Left lung (tissue), 10 donors: ENCODE results near the gene CACNA2D3. TPM values are rescaled to one million over a fixed set of nuclear protein-coding genes. Genes with fewer than 3 reads are reported as not detected.

Source experiments
- ATAC-seq: fragments of 200-7000 bp; cut with Tn5 transposase; one replicate; pipeline ENCODE4 v1.9.1; 2020; ENCODE audit warnings: moderate library complexity
- DNase-seq, 4 donors: peaks; one replicate each; pipeline ENCODE4 v3.0.0-alpha.2; 2013 to 2020
- H3K27ac ChIP-seq, 2 donors: fragments of 200-600 bp; sonication (generic) in 1 of 2; one replicate each; pipeline versions ENCODE4 v1.5.0 to v1.8.0; 2020 to 2021
- H3K27me3 ChIP-seq, 2 donors: fragments of 200-600 bp; sonication (generic) in 1 of 2; one replicate each; pipeline versions ENCODE4 v1.5.0 to v1.8.0; 2020 to 2021
- H3K36me3 ChIP-seq, 2 donors: fragments of 200-600 bp; sonication (generic) in 1 of 2; one replicate each; pipeline versions ENCODE4 v1.5.0 to v1.8.0; 2020 to 2021
- H3K4me1 ChIP-seq, 2 donors: fragments of 200-600 bp; one replicate each; pipeline ENCODE4 v1.8.0; 2021
- H3K4me3 ChIP-seq, 2 donors: fragments of 200-600 bp; sonication (generic) in 1 of 2; one replicate each; pipeline versions ENCODE4 v1.5.0 to v1.8.0; 2020 to 2021; ENCODE audit warnings: mild to moderate bottlenecking in 1 of 2
- H3K9me3 ChIP-seq, 2 donors: fragments of 200-600 bp; sonication (generic) in 1 of 2; one replicate each; pipeline versions ENCODE4 v1.5.0 to v1.8.0; 2020 to 2021
- intact Hi-C, 2 donors: fragments of 100-400 bp; cut with DNase I; formaldehyde crosslinking; loops; one replicate each; pipeline versions ENCODE4 v1.11.2 to v1.14.2; 2022
- polyA plus RNA-seq, 6 donors: library from polyadenylated mRNA; unstranded; fragments of 120-200 nt; gene quantifications; one replicate each; pipeline ENCODE4 v1.2.1, GENCODE V29; 2013; ENCODE audit not compliant: insufficient read length in 6 of 6
- total RNA-seq, 2 donors: library from RNA; stranded (reverse); fragmentation: NEBNext Ultra II Directional; extraction: Animal tissue kit (Norgen Biotek cat#: 25700); gene quantifications; one replicate each; pipeline ENCODE4 v1.2.1, GENCODE V29; 2021
- TF ChIP-seq, protein P1 (sequence below), 2 donors: fragments of 200-600 bp; sonication (generic) in 1 of 2; IDR thresholded peaks; one replicate each; pipeline versions ENCODE4 v1.5.0 to v1.8.0; 2021; ENCODE audit warnings: antibody characterized with exemption in 2 of 2
- donor health status: DM: no; HTN: yes; CAD: no.
- donor health status: DM: no; HTN: no; CAD: no.

CACNA2D3 gene
- total and polyA plus RNA-seq, 8 donors, result 1.1 to 2.7 (median 1.5) TPM

DNA sequence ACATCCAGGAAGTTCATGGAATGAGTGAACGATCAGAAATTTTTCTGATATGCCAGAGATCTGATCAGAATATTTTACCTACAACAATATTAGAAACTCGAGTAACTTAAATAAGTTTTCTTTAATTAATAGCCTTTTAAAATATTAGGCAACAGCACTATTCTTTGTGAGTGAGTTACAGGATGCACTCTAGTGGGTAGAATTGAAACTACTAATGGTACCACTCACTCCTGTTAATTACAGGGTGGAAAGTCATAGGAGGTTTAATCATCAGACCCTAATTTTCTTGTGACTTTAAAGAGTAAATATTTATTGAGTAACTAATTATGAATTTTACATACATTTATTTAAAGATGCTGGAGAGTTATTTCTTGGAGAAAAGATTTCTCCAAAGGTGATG, 217.3 kb downstream of the CACNA2D3 start:
- ATAC-seq (no peak), DNase-seq (no peak)
- intact Hi-C loops, result no loop called here
- no peak overlapping the region for H3K4me3 ChIP-seq
- H3K9me3 ChIP-seq, result no peaks in the 10 kb centered on the region
- TF ChIP-seq, protein P1, sequence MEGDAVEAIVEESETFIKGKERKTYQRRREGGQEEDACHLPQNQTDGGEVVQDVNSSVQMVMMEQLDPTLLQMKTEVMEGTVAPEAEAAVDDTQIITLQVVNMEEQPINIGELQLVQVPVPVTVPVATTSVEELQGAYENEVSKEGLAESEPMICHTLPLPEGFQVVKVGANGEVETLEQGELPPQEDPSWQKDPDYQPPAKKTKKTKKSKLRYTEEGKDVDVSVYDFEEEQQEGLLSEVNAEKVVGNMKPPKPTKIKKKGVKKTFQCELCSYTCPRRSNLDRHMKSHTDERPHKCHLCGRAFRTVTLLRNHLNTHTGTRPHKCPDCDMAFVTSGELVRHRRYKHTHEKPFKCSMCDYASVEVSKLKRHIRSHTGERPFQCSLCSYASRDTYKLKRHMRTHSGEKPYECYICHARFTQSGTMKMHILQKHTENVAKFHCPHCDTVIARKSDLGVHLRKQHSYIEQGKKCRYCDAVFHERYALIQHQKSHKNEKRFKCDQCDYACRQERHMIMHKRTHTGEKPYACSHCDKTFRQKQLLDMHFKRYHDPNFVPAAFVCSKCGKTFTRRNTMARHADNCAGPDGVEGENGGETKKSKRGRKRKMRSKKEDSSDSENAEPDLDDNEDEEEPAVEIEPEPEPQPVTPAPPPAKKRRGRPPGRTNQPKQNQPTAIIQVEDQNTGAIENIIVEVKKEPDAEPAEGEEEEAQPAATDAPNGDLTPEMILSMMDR (IDR thresholded peaks at IDR 0.05), result peak in 1 of 2 donors; percentile 9
- H3K27me3 ChIP-seq, result peaks cover 0 to 12% of the 10 kb centered on the region in 2 donors
- no peak overlapping the region for H3K27ac ChIP-seq
- no peaks in the 10 kb centered on the region for H3K4me1 ChIP-seq
- no peaks in the 10 kb centered on the region for H3K36me3 ChIP-seq

DNA sequence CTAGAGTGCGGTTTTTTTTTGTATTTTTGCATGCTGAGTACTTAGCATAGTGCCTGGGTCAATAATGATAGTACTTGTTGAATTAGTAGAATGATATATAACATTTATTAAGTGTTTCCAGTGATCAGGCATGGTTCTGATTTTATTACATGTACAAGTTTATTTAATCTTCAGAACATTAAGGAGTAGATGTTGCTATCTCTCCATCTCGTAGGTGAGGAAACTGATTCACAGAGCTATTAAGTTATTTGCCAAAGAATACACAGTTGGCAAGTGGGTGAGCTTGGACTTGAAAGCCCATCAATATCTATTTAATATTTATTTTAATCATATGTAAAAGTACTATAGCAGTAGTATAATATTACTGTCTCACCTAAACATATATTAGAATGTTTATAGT, 219.5 kb downstream of the CACNA2D3 start:
- ATAC-seq (no peak), DNase-seq (no peak)
- Histone ChIP-seq H3K4me1 (no peaks in the 10 kb centered on the region), H3K36me3 (no peaks in the 10 kb centered on the region), H3K27ac (no peak overlapping the region), H3K27me3 (peaks cover 0 to 12% of the 10 kb centered on the region in 2 donors), H3K4me3 (no peak overlapping the region), H3K9me3 (no peaks in the 10 kb centered on the region)
- intact Hi-C loops, result no loop called here
- TF ChIP-seq, protein P1 (IDR thresholded peaks at IDR 0.05), result no peak

DNA sequence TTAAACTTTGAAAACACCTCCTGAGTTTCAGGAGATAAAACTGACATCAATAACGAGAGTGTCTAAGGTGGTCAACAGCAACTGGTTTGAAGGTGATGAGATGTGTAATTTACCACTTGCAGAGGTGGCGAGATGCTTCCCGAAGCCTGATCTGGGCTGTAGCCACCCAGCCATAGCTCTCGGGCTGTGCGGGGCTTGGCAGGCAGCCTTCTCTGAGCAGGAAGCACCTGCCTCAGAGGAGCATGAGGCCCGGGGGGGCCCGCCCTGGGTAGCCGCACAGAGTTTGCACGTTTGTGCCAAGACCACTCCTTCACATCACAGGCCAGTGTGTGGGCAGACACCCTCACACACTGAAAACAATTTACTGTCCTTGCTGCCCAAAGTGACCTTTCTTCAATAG, 220.3 kb downstream of the CACNA2D3 start:
- intact Hi-C loops, result no loop called here
- ATAC-seq, result no peak
- TF ChIP-seq, protein P1 (IDR thresholded peaks at IDR 0.05), result no peak

DNA sequence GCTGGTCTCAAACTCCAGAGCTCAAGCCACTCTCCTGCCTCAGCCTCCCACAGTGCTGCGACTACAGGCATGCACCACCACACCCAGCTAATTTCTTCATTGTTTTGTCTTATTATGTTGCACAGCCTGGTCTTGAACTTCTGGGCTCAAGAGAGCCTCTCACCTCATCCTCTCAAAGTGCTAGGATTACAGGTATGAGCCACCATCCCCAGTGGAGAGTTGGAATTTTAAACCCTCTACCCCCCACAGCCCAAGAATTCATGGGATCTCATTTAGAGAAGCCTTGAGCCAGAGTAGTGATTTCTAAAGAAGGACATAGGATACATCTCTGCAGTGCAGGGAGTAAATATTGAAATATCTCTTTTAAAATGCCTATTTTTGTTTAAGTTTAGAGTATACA, 221.1 kb downstream of the CACNA2D3 start:
- peaks cover 0 to 12% of the 10 kb centered on the region in 2 donors for H3K27me3 ChIP-seq
- no peak overlapping the region for H3K4me3 ChIP-seq
- H3K36me3 ChIP-seq, result no peaks in the 10 kb centered on the region
- DNase-seq (no peak), ATAC-seq (no peak)
- intact Hi-C loops, result no loop called here
- H3K9me3 ChIP-seq, result no peaks in the 10 kb centered on the region
- H3K4me1 ChIP-seq, result no peaks in the 10 kb centered on the region
- TF ChIP-seq, protein P1 (IDR thresholded peaks at IDR 0.05), result no peak
- no peak overlapping the region for H3K27ac ChIP-seq

More for the DNA sequence above, 220.3 kb downstream of the CACNA2D3 start:
- H3K9me3 ChIP-seq, result no peaks in the 10 kb centered on the region
- H3K4me3 ChIP-seq, result no peak overlapping the region
- peak in 1 of 4 donors; percentile 70 for DNase-seq
- no peaks in the 10 kb centered on the region for H3K4me1 ChIP-seq
- H3K27ac ChIP-seq, result no peak overlapping the region
- no peaks in the 10 kb centered on the region for H3K36me3 ChIP-seq
- H3K27me3 ChIP-seq, result peaks cover 0 to 12% of the 10 kb centered on the region in 2 donors

DNA sequence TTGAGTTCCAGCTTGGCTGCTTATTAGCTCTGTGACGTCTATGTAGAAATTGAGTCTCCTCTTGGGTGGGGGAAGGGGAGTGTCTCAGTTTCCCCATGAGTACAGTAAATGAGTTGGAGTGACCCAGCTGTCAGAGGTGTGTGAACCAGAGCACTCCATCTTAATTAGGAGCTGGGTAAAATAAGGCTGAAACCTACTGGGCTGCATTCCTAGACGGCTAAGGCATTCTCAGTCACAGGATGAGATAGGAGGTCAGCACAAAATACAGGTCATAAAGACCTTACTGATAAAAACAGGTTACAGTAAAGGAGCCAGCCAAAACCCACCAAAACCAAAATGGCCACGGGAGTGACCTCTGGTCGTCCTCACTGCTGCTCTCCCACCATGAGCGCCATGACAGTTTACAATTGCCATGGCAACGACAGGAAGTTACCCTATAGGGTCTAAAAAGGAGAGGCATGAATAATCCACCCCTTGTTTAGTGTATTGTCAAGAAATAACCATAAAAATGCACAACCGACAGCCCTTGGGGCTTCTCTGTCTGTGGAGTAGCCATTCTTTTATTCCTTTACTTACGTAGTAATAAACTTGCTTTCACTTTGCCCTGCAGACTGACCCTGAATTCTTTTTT, 222.4 kb downstream of the CACNA2D3 start:
- TF ChIP-seq, protein P1 (IDR thresholded peaks at IDR 0.05), result no peak
- no peaks in the 10 kb centered on the region for H3K9me3 ChIP-seq
- H3K4me3 ChIP-seq, result no peak overlapping the region
- H3K4me1 ChIP-seq, result no peaks in the 10 kb centered on the region
- ATAC-seq (no peak), DNase-seq (no peak)
- no peaks in the 10 kb centered on the region for H3K36me3 ChIP-seq
- H3K27me3 ChIP-seq, result peaks cover 0 to 12% of the 10 kb centered on the region in 2 donors
- intact Hi-C loops, result no loop called here
- no peak overlapping the region for H3K27ac ChIP-seq
